GM20000 (cell line): ENCODE data around the gene CLDN5.

Source experiments
- DNase-seq: peaks from one replicate; pipeline ENCODE4 v3.0.0; 2012; ENCODE audit warnings: low spot score
- TF ChIP-seq, protein P1 (sequence below): IDR thresholded peaks from 2 replicates; pipeline ENCODE4 v1.5.1; 2012; ENCODE audit warnings: mild to moderate bottlenecking, control low read depth; ENCODE audit errors: extremely low read depth, missing control alignments

Gene CLDN5

GRCh38 chr22:19524170-19525115 lies at the start of gene CLDN5:
CLDN5 (minus strand) TSS chr22:19524410; CDS start chr22:19524255, 155 bp downstream.
- peak; percentile 54 for DNase-seq
- TF ChIP-seq, protein P1, sequence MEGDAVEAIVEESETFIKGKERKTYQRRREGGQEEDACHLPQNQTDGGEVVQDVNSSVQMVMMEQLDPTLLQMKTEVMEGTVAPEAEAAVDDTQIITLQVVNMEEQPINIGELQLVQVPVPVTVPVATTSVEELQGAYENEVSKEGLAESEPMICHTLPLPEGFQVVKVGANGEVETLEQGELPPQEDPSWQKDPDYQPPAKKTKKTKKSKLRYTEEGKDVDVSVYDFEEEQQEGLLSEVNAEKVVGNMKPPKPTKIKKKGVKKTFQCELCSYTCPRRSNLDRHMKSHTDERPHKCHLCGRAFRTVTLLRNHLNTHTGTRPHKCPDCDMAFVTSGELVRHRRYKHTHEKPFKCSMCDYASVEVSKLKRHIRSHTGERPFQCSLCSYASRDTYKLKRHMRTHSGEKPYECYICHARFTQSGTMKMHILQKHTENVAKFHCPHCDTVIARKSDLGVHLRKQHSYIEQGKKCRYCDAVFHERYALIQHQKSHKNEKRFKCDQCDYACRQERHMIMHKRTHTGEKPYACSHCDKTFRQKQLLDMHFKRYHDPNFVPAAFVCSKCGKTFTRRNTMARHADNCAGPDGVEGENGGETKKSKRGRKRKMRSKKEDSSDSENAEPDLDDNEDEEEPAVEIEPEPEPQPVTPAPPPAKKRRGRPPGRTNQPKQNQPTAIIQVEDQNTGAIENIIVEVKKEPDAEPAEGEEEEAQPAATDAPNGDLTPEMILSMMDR: no peak

GRCh38 chr22:19571995-19572394 lies 47.8 kb upstream of the CLDN5 start:
- TF ChIP-seq, protein P1: no peak

DNA sequence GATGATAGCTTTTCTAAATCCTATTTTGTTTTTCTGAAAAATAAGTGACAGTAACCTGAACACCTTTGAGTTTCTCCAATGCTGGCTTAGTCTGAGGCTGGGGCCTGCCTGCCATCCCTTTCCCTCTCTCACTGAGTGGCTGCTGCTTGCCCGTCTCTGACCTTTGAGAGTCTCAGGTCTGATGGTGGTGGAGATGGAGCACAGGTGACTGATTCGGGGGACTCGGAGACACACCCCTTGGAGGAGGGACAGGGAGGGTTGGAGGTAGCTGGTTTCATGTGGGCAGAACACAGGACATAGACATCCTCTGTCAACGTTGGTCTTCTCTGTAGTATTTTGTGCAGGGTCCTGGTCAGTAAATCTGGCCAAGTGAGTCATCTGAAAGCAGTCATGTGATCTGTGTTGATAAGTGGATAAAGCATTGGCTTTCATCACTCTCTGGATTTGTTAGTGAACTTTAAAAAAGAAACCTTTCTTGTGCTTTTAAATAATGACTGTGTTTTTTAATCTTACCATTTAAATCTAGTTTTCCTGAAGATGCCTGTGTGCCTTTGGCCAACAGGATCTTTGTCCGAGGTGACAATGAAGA lies 47.1 kb upstream of the CLDN5 start:
- TF ChIP-seq, protein P1: no peak
- DNase-seq: no peak

More at GRCh38 chr22:19571995-19572394, 47.8 kb upstream of the CLDN5 start:
- no peak for DNase-seq

DNA sequence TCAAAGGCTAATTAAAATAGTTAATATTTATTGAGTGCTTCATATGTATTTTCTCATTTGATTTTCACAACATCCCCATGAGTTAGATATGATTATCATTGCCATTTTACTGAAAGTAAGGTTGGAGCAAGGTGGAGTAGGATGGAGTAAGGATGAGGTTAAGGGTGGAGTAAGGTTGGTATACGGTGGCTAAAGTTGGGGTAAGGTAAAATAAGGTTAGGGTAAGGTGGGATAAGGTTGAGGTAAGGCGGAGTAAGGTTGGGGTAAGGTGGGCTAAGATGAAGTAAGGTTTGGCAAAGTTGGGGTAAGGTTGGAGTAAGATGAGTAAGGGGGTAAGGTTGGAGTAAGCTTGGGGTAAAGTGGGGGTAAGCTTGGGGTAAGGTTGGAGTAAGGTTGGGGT lies 45.8 kb upstream of the CLDN5 start:
- DNase-seq: no peak
- TF ChIP-seq, protein P1: no peak

GRCh38 chr22:19569276-19569640 lies 45.0 kb upstream of the CLDN5 start:
- no peak for DNase-seq
- TF ChIP-seq, protein P1: no peak

DNA sequence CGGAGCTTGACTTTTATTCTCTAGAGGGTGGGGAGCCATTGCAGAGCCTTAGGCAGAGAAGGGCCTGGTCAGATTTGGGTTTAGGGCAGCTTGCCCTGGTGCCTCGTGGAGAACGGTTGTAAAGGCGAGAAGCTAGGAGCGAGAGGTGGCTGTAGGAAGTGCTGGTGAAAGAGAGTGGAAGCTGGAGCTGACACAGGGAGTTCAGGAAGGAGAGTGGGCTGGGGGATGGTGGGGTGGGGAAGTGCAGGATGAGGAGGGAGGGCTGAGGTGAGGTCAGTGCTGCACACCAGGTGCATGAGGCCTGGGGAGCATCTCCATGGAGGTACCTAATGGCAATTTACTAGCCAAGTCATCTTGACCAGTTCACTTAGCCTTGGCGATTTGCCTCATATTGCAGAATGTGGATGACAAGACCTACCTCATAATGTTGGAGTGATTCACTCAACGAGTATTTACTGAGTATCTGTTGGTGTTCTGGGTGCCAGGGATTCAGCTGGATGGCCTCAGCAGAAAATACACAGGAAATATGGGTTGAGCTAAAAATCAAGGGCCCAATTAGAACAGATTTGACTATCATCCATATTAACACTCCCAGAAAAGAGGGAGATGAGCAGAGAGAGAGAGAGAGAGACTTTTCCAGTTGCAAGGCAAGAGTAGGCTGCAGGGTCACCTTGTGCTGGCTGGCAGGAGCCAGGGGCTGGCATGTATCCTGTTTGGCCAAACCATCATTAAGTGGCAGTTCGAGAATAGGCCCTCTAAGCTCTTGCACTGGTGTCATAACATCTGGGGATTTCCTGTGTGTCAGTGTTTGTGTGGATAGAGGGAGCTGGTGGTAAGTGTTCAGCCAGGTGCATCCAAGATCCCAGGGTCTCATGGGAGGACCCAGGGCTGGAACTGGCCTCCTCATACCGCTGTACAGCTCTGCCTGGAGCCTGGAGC lies 44.4 kb upstream of the CLDN5 start:
- TF ChIP-seq, protein P1: no peak
- no peak for DNase-seq
